Measurements from ENCODE around the gene CRIP2. TPM values are rescaled to one million over a fixed set of nuclear protein-coding genes. Genes with fewer than 3 reads are reported as not detected.

CRIP2 gene
- total RNA-seq, 1 experiment from 2014 or later, result 71.7 TPM

Other genes with a start within 250 kb of the CRIP2 start
- gene BTBD6, start 226.3 kb upstream of the CRIP2 start, total RNA-seq (2014; rRNA removed; shearing (Covaris generic)), result not detected in 2 replicates
- gene BRF1, start 173.8 kb upstream of the CRIP2 start, total RNA-seq (2014; rRNA removed; shearing (Covaris generic)), result 29.3 and 31.4 TPM in 2 replicates
- gene PACS2, start 160.1 kb upstream of the CRIP2 start, total RNA-seq (2014; rRNA removed; shearing (Covaris generic)), result 33.4 and 43.4 TPM in 2 replicates
- 0.06 and 0.20 TPM in 2 replicates for gene TEX22, start 76.3 kb upstream of the CRIP2 start, total RNA-seq (2014; rRNA removed; shearing (Covaris generic))
- 91.7 and 117 TPM in 2 replicates for gene MTA1, start 55.0 kb upstream of the CRIP2 start, total RNA-seq (2014; rRNA removed; shearing (Covaris generic))
- 0.14 TPM in 1 of 2 replicates, not detected in the other for gene CRIP1, start 12.1 kb downstream of the CRIP2 start, total RNA-seq (2014; rRNA removed; shearing (Covaris generic))
- 30.9 and 37.4 TPM in 2 replicates for gene TEDC1, start 16.4 kb downstream of the CRIP2 start, total RNA-seq (2014; rRNA removed; shearing (Covaris generic))
- 4.4 and 4.8 TPM in 2 replicates for gene TMEM121, start 51.8 kb downstream of the CRIP2 start, total RNA-seq (2014; rRNA removed; shearing (Covaris generic))